ENCODE results near the gene CNOT6.
"Not testable (repeated sequence)": the region's sequence is repeated elsewhere in the genome, so short reads cannot be mapped to it uniquely, and the experiment has no call there.

The CNOT6 gene

GRCh38 chr5:180494060-180494509 lies at the start of gene CNOT6:
CNOT6 (plus strand) TSS chr5:180494379; CDS start chr5:180529277, 34,898 bp downstream.
- DNase-seq (ENCODE audit: low read depth in 1 of 2, low spot score in 1 of 2): peak; percentile 88 to 93

GRCh38 chr5:180454752-180455151 lies 39.4 kb upstream of the CNOT6 start:
- DNase-seq (ENCODE audit: low read depth in 1 of 2, low spot score in 1 of 2): no peak

- no peak for DNase-seq (ENCODE audit: low read depth in 1 of 2, low spot score in 1 of 2)
Measured at GRCh38 chr5:180455872-180456271, 38.3 kb upstream of the CNOT6 start.

- no peak for DNase-seq (ENCODE audit: low read depth in 1 of 2, low spot score in 1 of 2)
Measured at GRCh38 chr5:180456792-180457191, 37.4 kb upstream of the CNOT6 start.

- DNase-seq (ENCODE audit: low read depth in 1 of 2, low spot score in 1 of 2): not testable (repeated sequence)
Measured at GRCh38 chr5:180458852-180459673, 35.1 kb upstream of the CNOT6 start.

- DNase-seq (ENCODE audit: low read depth in 1 of 2, low spot score in 1 of 2): not testable (repeated sequence)
Measured at GRCh38 chr5:180459674-180460142, 34.5 kb upstream of the CNOT6 start.

- DNase-seq (ENCODE audit: low read depth in 1 of 2, low spot score in 1 of 2): no peak
Measured at GRCh38 chr5:180460834-180461233, 33.3 kb upstream of the CNOT6 start.

GRCh38 chr5:180461303-180461702 lies 32.9 kb upstream of the CNOT6 start:
- DNase-seq (ENCODE audit: low read depth in 1 of 2, low spot score in 1 of 2): no peak

- DNase-seq (ENCODE audit: low read depth in 1 of 2, low spot score in 1 of 2): no peak
Measured at GRCh38 chr5:180463216-180463900, 30.8 kb upstream of the CNOT6 start.

GRCh38 chr5:180463916-180464602 lies 30.1 kb upstream of the CNOT6 start:
- DNase-seq (ENCODE audit: low read depth in 1 of 2, low spot score in 1 of 2): no peak

- no peak for DNase-seq (ENCODE audit: low read depth in 1 of 2, low spot score in 1 of 2)
Measured at GRCh38 chr5:180464603-180464970, 29.6 kb upstream of the CNOT6 start.

- DNase-seq (ENCODE audit: low read depth in 1 of 2, low spot score in 1 of 2): not testable (repeated sequence)
Measured at GRCh38 chr5:180465052-180465451, 29.1 kb upstream of the CNOT6 start.

- no peak for DNase-seq (ENCODE audit: low read depth in 1 of 2, low spot score in 1 of 2)
Measured at GRCh38 chr5:180466316-180466715, 27.9 kb upstream of the CNOT6 start.

GRCh38 chr5:180467028-180467975 lies 26.9 kb upstream of the CNOT6 start:
- DNase-seq (ENCODE audit: low read depth in 1 of 2, low spot score in 1 of 2): no peak

- DNase-seq (ENCODE audit: low read depth in 1 of 2, low spot score in 1 of 2): no peak
Measured at GRCh38 chr5:180467989-180468731, 26.0 kb upstream of the CNOT6 start.

GRCh38 chr5:180468732-180469585 lies 25.2 kb upstream of the CNOT6 start:
- no peak for DNase-seq (ENCODE audit: low read depth in 1 of 2, low spot score in 1 of 2)

GRCh38 chr5:180469586-180469865 lies 24.7 kb upstream of the CNOT6 start:
- DNase-seq (ENCODE audit: low read depth in 1 of 2, low spot score in 1 of 2): no peak

- no peak for DNase-seq (ENCODE audit: low read depth in 1 of 2, low spot score in 1 of 2)
Measured at GRCh38 chr5:180469866-180470265, 24.3 kb upstream of the CNOT6 start.

GRCh38 chr5:180470361-180470760 lies 23.8 kb upstream of the CNOT6 start:
- no peak for DNase-seq (ENCODE audit: low read depth in 1 of 2, low spot score in 1 of 2)
